Thoracic aorta (tissue), 2 donors: ENCODE data around the gene KDM3A. TPM values are rescaled to one million over a fixed set of nuclear protein-coding genes. Genes with fewer than 3 reads are reported as not detected.

Experiments used
- ATAC-seq: fragments of 150-250 bp; one replicate; pipeline ENCODE4 v1.8.0; 2017; ENCODE audit warnings: low read depth; ENCODE audit not compliant: insufficient number of reproducible peaks, low FRiP score
- DNase-seq: peaks from one replicate; pipeline ENCODE4 v3.0.0-alpha.2; 2020; ENCODE audit warnings: low spot score
- H3K27ac ChIP-seq, 2 donors: fragments of 200-600 bp; sonication (generic); 1 replicate in 1 of 2; 2 replicates in 1 of 2; pipeline ENCODE4 v1.5.1; 2016; ENCODE audit warnings: mild to moderate bottlenecking in 2 of 2, moderate library complexity in 2 of 2
- H3K27me3 ChIP-seq: fragments of 200-600 bp; sonication (generic); replicated peaks from 2 replicates; pipeline ENCODE4 v1.6.0; 2016; ENCODE audit warnings: mild to moderate bottlenecking; ENCODE audit not compliant: insufficient read depth
- H3K36me3 ChIP-seq: fragments of 200-600 bp; sonication (generic); one replicate; pipeline ENCODE4 v1.5.1; 2016
- H3K4me1 ChIP-seq, 2 donors: fragments of 200-600 bp; sonication (generic); 1 replicate in 1 of 2; 2 replicates in 1 of 2; pipeline versions ENCODE4 v1.5.1 to v1.6.0; 2016; ENCODE audit warnings: low read depth in 2 of 2, mild to moderate bottlenecking in 1 of 2; ENCODE audit not compliant: control insufficient read depth in 1 of 2
- H3K4me3 ChIP-seq: fragments of 200-600 bp; sonication (generic); 2 replicates; pipeline ENCODE4 v1.5.1; 2016; ENCODE audit warnings: mild to moderate bottlenecking
- H3K9me3 ChIP-seq: fragments of 200-600 bp; sonication (generic); 2 replicates; pipeline ENCODE4 v1.5.1; 2016
- CTCF ChIP-seq: fragments of 200-600 bp; sonication (generic); IDR thresholded peaks from one replicate; pipeline ENCODE4 v1.5.1; 2019; ENCODE audit warnings: antibody characterized with exemption
- total RNA-seq, 2 donors: library from RNA; depleted of rRNA; stranded (reverse); fragments of >200 nt; gene quantifications; one replicate each; pipeline versions ENCODE4 v1.1.0 to v1.2.3, GENCODE V29; 2016

KDM3A gene
- total RNA-seq, 2 donors from 2014 or later = 41.7 to 74.6 TPM

- no peaks in the 10 kb centered on the region for H3K27me3 ChIP-seq
- no peak overlapping the region for H3K27ac ChIP-seq
- ATAC-seq (no peak), DNase-seq (no peak)
- no peaks in the 10 kb centered on the region for H3K4me1 ChIP-seq
- no peaks in the 10 kb centered on the region for H3K36me3 ChIP-seq
- no peak for TF ChIP-seq CTCF
- H3K9me3 ChIP-seq = no peaks in the 10 kb centered on the region
- no peak overlapping the region for H3K4me3 ChIP-seq
Observed at GRCh38 chr2:86420913-86421312, 20.3 kb upstream of the KDM3A start.

- no peaks in the 10 kb centered on the region for H3K36me3 ChIP-seq
- H3K27me3 ChIP-seq = no peaks in the 10 kb centered on the region
- no peak for TF ChIP-seq CTCF
- H3K27ac ChIP-seq = no peak overlapping the region
- no peaks in the 10 kb centered on the region for H3K4me1 ChIP-seq
- no peak for DNase-seq
- ATAC-seq = no peak
- no peak overlapping the region for H3K4me3 ChIP-seq
- H3K9me3 ChIP-seq = peaks cover 8% of the 10 kb centered on the region
Observed at GRCh38 chr2:86426271-86426670, 14.9 kb upstream of the KDM3A start.

- Histone ChIP-seq H3K27me3 (no peaks in the 10 kb centered on the region), H3K4me1 (no peaks in the 10 kb centered on the region), H3K27ac (no peak overlapping the region), H3K9me3 (peaks cover 8% of the 10 kb centered on the region), H3K4me3 (no peak overlapping the region), H3K36me3 (no peaks in the 10 kb centered on the region)
- DNase-seq = no peak
- ATAC-seq = no peak
- TF ChIP-seq CTCF = no peak
Observed at GRCh38 chr2:86429335-86429734, 11.8 kb upstream of the KDM3A start.

- ATAC-seq (no peak), DNase-seq (no peak)
- no peaks in the 10 kb centered on the region for H3K36me3 ChIP-seq
- peaks cover 8% of the 10 kb centered on the region for H3K9me3 ChIP-seq
- H3K27ac ChIP-seq = no peak overlapping the region
- H3K4me3 ChIP-seq = no peak overlapping the region
- no peak for TF ChIP-seq CTCF
- H3K27me3 ChIP-seq = no peaks in the 10 kb centered on the region
- H3K4me1 ChIP-seq = no peaks in the 10 kb centered on the region
Observed at GRCh38 chr2:86430368-86430767, 10.8 kb upstream of the KDM3A start.

- Histone ChIP-seq H3K4me1 (peaks cover 0 to 10% of the 10 kb centered on the region in 2 donors), H3K27me3 (no peaks in the 10 kb centered on the region), H3K9me3 (peaks cover 8% of the 10 kb centered on the region), H3K36me3 (no peaks in the 10 kb centered on the region), H3K27ac (no peak overlapping the region), H3K4me3 (no peak overlapping the region)
- ATAC-seq = no peak
- DNase-seq = no peak
- TF ChIP-seq CTCF = no peak
Observed at GRCh38 chr2:86433137-86433536, 8.0 kb upstream of the KDM3A start.
